Mononuclear cell (primary cell): Measurements from ENCODE around the gene RNF126. TPM values are rescaled to one million over a fixed set of nuclear protein-coding genes. Genes with fewer than 3 reads are reported as not detected.
"Not testable (repeated sequence)": the region's sequence is repeated elsewhere in the genome, so short reads cannot be mapped to it uniquely, and the experiment has no call there.

Experiments used
- H3K27me3 ChIP-seq: 2 replicates; pipeline ENCODE4 v1.6.0; 2011; ENCODE audit warnings: low read length, control low read depth; ENCODE audit not compliant: insufficient read depth
- H3K4me1 ChIP-seq: 2 replicates; pipeline ENCODE4 v1.5.1; 2011; ENCODE audit warnings: mild to moderate bottlenecking, low read length, control low read depth; ENCODE audit not compliant: insufficient read depth
- H3K4me3 ChIP-seq: 2 replicates; pipeline ENCODE4 v1.5.1; 2011; ENCODE audit warnings: mild to moderate bottlenecking, low read length, moderate library complexity
- H3K9me3 ChIP-seq: 2 replicates; pipeline ENCODE4 v1.5.1; 2011; ENCODE audit warnings: low read depth, mild to moderate bottlenecking, control low read depth, low read length
- total RNA-seq: library from RNA; depleted of rRNA; stranded (reverse); fragments of >200 nt; gene quantifications from one replicate; pipeline ENCODE4 v1.2.3, GENCODE V29; 2012

RNF126 gene
- 80.6 TPM for total RNA-seq

GRCh38 chr19:662962-663681 lies at the start of gene RNF126:
TSS of gene RNF126 (minus strand) at chr19:663214. CDS start at chr19:663121, 93 bp downstream.
- Histone ChIP-seq H3K9me3 (no peaks in the 10 kb centered on the region), H3K4me1 (peaks cover 69% of the 10 kb centered on the region), H3K4me3 (peak within 1 kb of the TSS; percentile 86), H3K27me3 (no peaks in the 10 kb centered on the region)

GRCh38 chr19:711254-711653 lies 48.2 kb upstream of the RNF126 start:
- peaks cover 8% of the 10 kb centered on the region for H3K27me3 ChIP-seq
- no peaks in the 10 kb centered on the region for H3K4me1 ChIP-seq
- no peaks in the 10 kb centered on the region for H3K9me3 ChIP-seq
- H3K4me3 ChIP-seq = no peak overlapping the region

- Histone ChIP-seq H3K4me3 (no peak overlapping the region), H3K9me3 (no peaks in the 10 kb centered on the region), H3K4me1 (no peaks in the 10 kb centered on the region), H3K27me3 (peaks cover 8% of the 10 kb centered on the region)
Measured at GRCh38 chr19:710767-711166, 47.8 kb upstream of the RNF126 start.

GRCh38 chr19:709965-710571 lies 47.1 kb upstream of the RNF126 start:
- no peaks in the 10 kb centered on the region for H3K9me3 ChIP-seq
- H3K4me3 ChIP-seq = no peak overlapping the region
- no peaks in the 10 kb centered on the region for H3K4me1 ChIP-seq
- peaks cover 8% of the 10 kb centered on the region for H3K27me3 ChIP-seq

- peaks cover 4% of the 10 kb centered on the region for H3K4me1 ChIP-seq
- H3K4me3 ChIP-seq = no peak overlapping the region
- peaks cover 8% of the 10 kb centered on the region for H3K27me3 ChIP-seq
- no peaks in the 10 kb centered on the region for H3K9me3 ChIP-seq
Measured at GRCh38 chr19:709196-709964, 46.4 kb upstream of the RNF126 start.

- Histone ChIP-seq H3K27me3 (peaks cover 8% of the 10 kb centered on the region), H3K4me1 (peaks cover 6% of the 10 kb centered on the region), H3K9me3 (no peaks in the 10 kb centered on the region), H3K4me3 (no peak within 1 kb of the TSS)
Measured at GRCh38 chr19:708154-709143, 45.4 kb upstream of the RNF126 start, which contains the start of gene PALM. TSS of gene PALM (plus strand) at chr19:708935. CDS start at chr19:709147, 212 bp downstream.

GRCh38 chr19:704447-704741 lies 41.4 kb upstream of the RNF126 start:
- Histone ChIP-seq H3K9me3 (no peaks in the 10 kb centered on the region), H3K4me3 (no peak overlapping the region), H3K4me1 (peaks cover 31% of the 10 kb centered on the region), H3K27me3 (peaks cover 8% of the 10 kb centered on the region)

- Histone ChIP-seq H3K4me1 (peaks cover 37% of the 10 kb centered on the region), H3K9me3 (no peaks in the 10 kb centered on the region), H3K4me3 (peak overlapping the region; percentile 34), H3K27me3 (peaks cover 8% of the 10 kb centered on the region)
Measured at GRCh38 chr19:703651-704446, 40.8 kb upstream of the RNF126 start.

GRCh38 chr19:703329-703650 lies 40.3 kb upstream of the RNF126 start:
- Histone ChIP-seq H3K4me3 (peak overlapping the region; percentile 34), H3K27me3 (peaks cover 6% of the 10 kb centered on the region), H3K9me3 (no peaks in the 10 kb centered on the region), H3K4me1 (peaks cover 41% of the 10 kb centered on the region)

GRCh38 chr19:702847-703246 lies 39.8 kb upstream of the RNF126 start:
- H3K9me3 ChIP-seq, H3K27me3 ChIP-seq: not testable (repeated sequence)
- Histone ChIP-seq H3K4me1 (peaks cover 45% of the 10 kb centered on the region), H3K4me3 (peak overlapping the region; percentile 34)

- H3K4me3 ChIP-seq, H3K9me3 ChIP-seq, H3K27me3 ChIP-seq: not testable (repeated sequence)
- peaks cover 67% of the 10 kb centered on the region for H3K4me1 ChIP-seq
Measured at GRCh38 chr19:699885-700284, 36.9 kb upstream of the RNF126 start.

- H3K27me3 ChIP-seq, H3K9me3 ChIP-seq, H3K4me3 ChIP-seq: not testable (repeated sequence)
- H3K4me1 ChIP-seq = peaks cover 65% of the 10 kb centered on the region
Measured at GRCh38 chr19:698529-698928, 35.5 kb upstream of the RNF126 start.

- Histone ChIP-seq H3K9me3 (no peaks in the 10 kb centered on the region), H3K27me3 (no peaks in the 10 kb centered on the region), H3K4me3 (no peak within 1 kb of the TSS), H3K4me1 (peaks cover 47% of the 10 kb centered on the region)
Measured at GRCh38 chr19:695352-695949, 32.4 kb upstream of the RNF126 start, which contains the start of gene PRSS57. TSS of gene PRSS57 (minus strand) at chr19:695452. CDS start at chr19:695430, 22 bp downstream.
